GM11168 (cell line): ENCODE measurements around the gene MUC5AC.

Experiments
- in situ Hi-C: fragments of 300-500 bp; cut with MboI; formaldehyde crosslinking; loops from one replicate; pipeline ENCODE4 v1.12.0; 2022; ENCODE audit warnings: low sequenced_read_pairs; ENCODE audit not compliant: unreplicated experiment

Gene MUC5AC

GRCh38 chr11:1121813-1122663, 35.7 kb upstream of the MUC5AC start:
- in situ Hi-C loops, result no loop called here

DNA sequence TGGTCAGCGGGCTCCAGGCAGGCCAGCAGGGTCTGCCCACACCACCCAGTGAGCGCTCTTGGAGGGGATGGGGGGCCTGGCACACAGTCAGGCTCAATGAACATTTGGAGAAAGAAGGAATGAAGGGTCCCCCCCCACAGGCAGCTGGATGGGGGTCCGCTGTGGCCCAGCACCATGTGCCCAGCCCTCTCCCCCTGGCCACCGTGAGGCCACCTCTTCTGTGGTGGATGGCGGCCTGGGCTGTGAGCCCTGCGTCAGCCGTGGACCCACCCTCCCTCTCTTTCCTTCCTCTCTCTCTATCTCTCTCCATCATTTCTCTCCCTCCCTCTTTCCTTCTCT, 35.1 kb upstream of the MUC5AC start:
- in situ Hi-C loops, result no loop called here

GRCh38 chr11:1123970-1124369, 33.8 kb upstream of the MUC5AC start:
- in situ Hi-C loops, result no loop called here

- in situ Hi-C loops, result no loop called here
These were observed 31.9 kb upstream of the MUC5AC start for GRCh38 chr11:1125803-1126202.

DNA sequence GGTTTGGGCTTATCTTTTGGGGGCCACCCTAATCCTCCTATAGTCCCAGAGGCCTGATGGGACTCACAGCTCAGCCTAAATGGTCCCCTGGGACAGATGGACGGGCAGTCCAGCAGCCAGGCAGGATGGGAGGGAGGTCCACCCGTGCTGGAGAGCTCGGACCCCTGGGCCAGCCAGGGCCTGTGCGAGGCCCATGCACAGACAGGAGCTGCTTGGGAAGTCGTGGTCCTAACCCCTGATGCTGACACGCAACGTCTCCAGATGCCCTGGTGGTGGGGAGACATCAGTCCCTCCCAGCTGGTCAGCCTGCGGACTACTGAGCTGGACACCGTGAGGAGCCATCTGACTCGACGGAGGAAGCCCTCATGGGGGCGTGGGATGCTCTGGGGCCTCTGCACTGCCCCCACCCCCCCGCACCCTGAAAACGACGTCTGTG, 31.2 kb upstream of the MUC5AC start:
- in situ Hi-C loops, result no loop called here

GRCh38 chr11:1126935-1127663, 30.7 kb upstream of the MUC5AC start:
- in situ Hi-C loops, result no loop called here

DNA sequence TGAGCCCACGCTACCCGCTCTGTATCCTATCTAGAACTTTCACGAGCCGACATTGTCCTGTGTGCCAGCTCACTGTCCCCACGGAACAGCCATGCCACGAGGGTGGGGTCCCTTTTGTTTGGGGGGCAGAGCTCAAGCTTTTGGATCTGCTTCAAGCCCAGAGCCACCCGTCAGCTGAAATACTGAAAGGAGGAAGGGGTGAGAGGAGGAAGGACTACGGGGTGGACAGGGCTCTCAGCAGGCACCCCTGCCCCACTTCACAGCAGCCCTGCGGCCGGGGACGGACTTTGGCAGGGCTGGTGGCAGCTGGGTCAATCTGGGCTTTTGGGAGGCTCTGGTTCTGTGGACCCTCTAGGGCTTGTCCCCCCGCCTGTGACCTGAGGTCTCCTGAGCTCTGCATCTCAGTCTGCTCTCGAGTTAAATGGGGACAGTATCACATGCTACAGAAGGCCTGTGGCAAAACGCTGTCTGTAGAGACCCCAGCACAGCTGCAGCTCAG, 30.0 kb upstream of the MUC5AC start:
- in situ Hi-C loops, result no loop called here

GRCh38 chr11:1128311-1129142, 29.2 kb upstream of the MUC5AC start:
- in situ Hi-C loops, result no loop called here

- in situ Hi-C loops, result no loop called here
These were observed 28.6 kb upstream of the MUC5AC start for GRCh38 chr11:1129143-1129610.

DNA sequence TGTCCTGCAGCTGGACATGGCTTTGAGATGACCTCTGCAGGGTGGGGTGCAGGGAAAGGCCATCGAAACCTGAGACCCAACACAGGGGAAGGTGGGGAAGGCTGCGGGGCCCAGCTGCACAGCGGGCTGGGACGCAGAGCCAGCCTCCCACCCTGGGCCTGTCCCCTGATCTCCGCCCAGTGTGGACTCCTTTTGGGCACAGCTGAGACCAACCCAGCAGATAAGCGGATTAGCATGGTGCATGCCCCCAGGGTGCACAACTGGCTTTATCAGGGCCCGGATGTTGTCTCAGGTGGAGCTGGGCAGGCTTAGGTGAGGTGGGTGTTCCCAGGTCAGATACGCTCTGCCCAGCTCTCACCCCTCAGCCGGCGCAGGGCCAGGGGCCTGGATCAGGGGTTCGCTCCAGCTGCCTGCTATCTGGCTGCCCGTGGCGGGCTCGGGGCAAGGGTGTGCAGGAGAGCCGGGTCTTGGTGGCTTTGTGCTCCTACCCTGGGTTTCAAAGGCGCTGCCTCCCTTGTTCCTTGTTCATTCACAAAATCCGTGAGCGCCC, 28.1 kb upstream of the MUC5AC start:
- in situ Hi-C loops, result no loop called here

- in situ Hi-C loops, result no loop called here
These were observed 27.3 kb upstream of the MUC5AC start for GRCh38 chr11:1130276-1131032.

GRCh38 chr11:1131033-1131911, 26.5 kb upstream of the MUC5AC start:
- in situ Hi-C loops, result no loop called here

- in situ Hi-C loops, result no loop called here
These were observed 22.8 kb upstream of the MUC5AC start for GRCh38 chr11:1134848-1135445.

- in situ Hi-C loops, result no loop called here
These were observed 19.7 kb upstream of the MUC5AC start for GRCh38 chr11:1138097-1138496.

GRCh38 chr11:1139441-1140083, 18.2 kb upstream of the MUC5AC start:
- in situ Hi-C loops, result no loop called here

DNA sequence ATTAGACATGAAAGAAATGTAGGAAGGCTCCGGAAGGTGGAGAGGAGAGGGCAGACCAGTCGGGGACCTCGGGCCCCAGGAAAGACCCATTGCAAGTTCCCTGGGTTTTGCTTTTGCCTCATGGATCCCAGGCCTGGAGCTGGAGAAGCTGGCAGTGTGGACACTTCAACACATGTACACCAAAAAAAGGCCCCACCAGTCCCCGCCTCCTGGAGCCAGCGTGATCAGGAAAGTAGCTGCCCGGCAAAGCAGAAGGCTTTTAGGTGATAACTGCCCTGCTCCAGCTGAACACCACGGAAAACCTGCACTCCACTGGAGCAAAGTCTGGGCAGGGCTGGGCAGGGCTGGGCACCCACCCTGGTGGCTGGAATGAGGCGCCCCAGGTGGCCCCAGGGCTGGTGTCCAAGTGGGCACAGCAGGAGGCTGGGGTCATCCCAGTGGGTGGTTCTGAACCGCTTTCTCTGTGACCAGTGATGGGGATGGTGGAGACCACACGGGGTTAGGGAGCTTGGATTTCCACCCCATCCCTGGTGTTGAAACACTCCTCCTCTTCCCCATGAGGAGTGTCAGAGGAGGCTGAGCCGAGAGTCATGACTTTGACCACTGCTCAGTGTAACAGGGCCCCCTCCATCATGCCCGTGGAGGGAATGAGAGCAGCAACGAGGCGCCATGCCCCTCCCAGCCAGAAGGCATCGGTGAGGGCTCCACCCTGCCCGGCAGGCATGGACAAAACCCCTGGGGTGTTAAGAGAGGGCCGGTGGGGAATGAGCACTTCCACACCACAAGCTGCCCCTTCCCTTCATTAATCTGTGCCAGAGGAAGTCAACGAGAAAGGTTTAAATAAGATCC, 16.9 kb upstream of the MUC5AC start:
- in situ Hi-C loops, result no loop called here

- in situ Hi-C loops, result no loop called here
These were observed 11.4 kb upstream of the MUC5AC start for GRCh38 chr11:1146365-1146764.
